ENCODE results near the gene CCR2. TPM values are rescaled to one million over a fixed set of nuclear protein-coding genes. Genes with fewer than 3 reads are reported as not detected.

Gene CCR2
- total RNA-seq, 4 donors from 2014 or later, result 0.46 to 6.0 (median 2.3) TPM

GRCh38 chr3:46334741-46335478 is 19.0 kb upstream of the CCR2 start:
- no peak overlapping the region for H3K27ac ChIP-seq (replicated peaks in 1 of 4)
- H3K27me3 ChIP-seq, result no peaks in the 10 kb centered on the region
- WGBS, result 51% methylated on average over 4 of the region's 4 CpGs
- TF ChIP-seq CTCF (IDR thresholded peaks at IDR 0.05) (no peak), EP300 (IDR thresholded peaks at IDR 0.05) (no peak), POLR2AphosphoS5 (IDR thresholded peaks at IDR 0.05) (no peak)
- intact Hi-C loops (cut with DNase I), result no loop called here
- DNase-seq (ENCODE audit: extremely low spot score), result no peak
- H3K36me3 ChIP-seq, result no peaks in the 10 kb centered on the region
- H3K4me3 ChIP-seq, result no peak overlapping the region
- peaks cover 0 to 17% (median 11%) of the 10 kb centered on the region in 4 donors for H3K9me3 ChIP-seq
- H3K4me1 ChIP-seq, result no peaks in the 10 kb centered on the region

- no peak overlapping the region for H3K4me3 ChIP-seq
- TF ChIP-seq CTCF (IDR thresholded peaks at IDR 0.05), result no peak
- TF ChIP-seq EP300 (IDR thresholded peaks at IDR 0.05), result no peak
- no peak for TF ChIP-seq POLR2A (IDR thresholded peaks at IDR 0.05; ENCODE audit: low read depth)
- no peak for TF ChIP-seq POLR2AphosphoS5 (IDR thresholded peaks at IDR 0.05)
- H3K27ac ChIP-seq (replicated peaks in 1 of 4), result no peak overlapping the region
- 58% methylated on average over 3 of the region's 3 CpGs for WGBS
- intact Hi-C loops (cut with DNase I), result no loop called here
- no peak for DNase-seq (ENCODE audit: extremely low spot score)
- H3K9me3 ChIP-seq, result peaks cover 0 to 20% (median 11%) of the 10 kb centered on the region in 4 donors
- no peaks in the 10 kb centered on the region for H3K27me3 ChIP-seq
- H3K4me1 ChIP-seq, result no peaks in the 10 kb centered on the region
- no peaks in the 10 kb centered on the region for H3K36me3 ChIP-seq
These were observed 18.4 kb upstream of the CCR2 start for GRCh38 chr3:46335541-46335940.

GRCh38 chr3:46337911-46338310 is 16.0 kb upstream of the CCR2 start:
- no peak for DNase-seq (ENCODE audit: extremely low spot score)
- Histone ChIP-seq H3K36me3 (no peaks in the 10 kb centered on the region), H3K4me3 (no peak overlapping the region), H3K9me3 (peaks cover 0 to 20% (median 11%) of the 10 kb centered on the region in 4 donors), H3K4me1 (no peaks in the 10 kb centered on the region), H3K27ac (replicated peaks in 1 of 4) (no peak overlapping the region), H3K27me3 (no peaks in the 10 kb centered on the region)
- TF ChIP-seq EP300 (IDR thresholded peaks at IDR 0.05) (no peak), POLR2AphosphoS5 (IDR thresholded peaks at IDR 0.05) (no peak)
- intact Hi-C loops (cut with DNase I), result no loop called here

- WGBS, result 86% methylated on average over 1 of the region's 1 CpG
- TF ChIP-seq CTCF (IDR thresholded peaks at IDR 0.05) (no peak), EP300 (IDR thresholded peaks at IDR 0.05) (no peak), POLR2A (IDR thresholded peaks at IDR 0.05; ENCODE audit: low read depth) (no peak), POLR2AphosphoS5 (IDR thresholded peaks at IDR 0.05) (no peak)
These were observed 15.1 kb upstream of the CCR2 start for GRCh38 chr3:46338840-46339239.

GRCh38 chr3:46344476-46344875 is 9.4 kb upstream of the CCR2 start:
- intact Hi-C loops (cut with DNase I), result no loop called here
- Histone ChIP-seq H3K36me3 (no peaks in the 10 kb centered on the region), H3K9me3 (peaks cover 0 to 8% (median 2%) of the 10 kb centered on the region in 4 donors), H3K4me1 (no peaks in the 10 kb centered on the region), H3K27me3 (no peaks in the 10 kb centered on the region), H3K27ac (replicated peaks in 1 of 4) (no peak overlapping the region), H3K4me3 (no peak overlapping the region)
- WGBS, result 91% methylated on average over 4 of the region's 4 CpGs
- no peak for DNase-seq (ENCODE audit: extremely low spot score)
- no peak for TF ChIP-seq CTCF (IDR thresholded peaks at IDR 0.05)
- TF ChIP-seq EP300 (IDR thresholded peaks at IDR 0.05), result no peak
- TF ChIP-seq POLR2A (IDR thresholded peaks at IDR 0.05; ENCODE audit: low read depth), result no peak
- TF ChIP-seq POLR2AphosphoS5 (IDR thresholded peaks at IDR 0.05), result no peak

More at GRCh38 chr3:46338840-46339239, 15.1 kb upstream of the CCR2 start:
- intact Hi-C loops (cut with DNase I), result no loop called here
- Histone ChIP-seq H3K4me1 (no peaks in the 10 kb centered on the region), H3K4me3 (no peak overlapping the region), H3K9me3 (peaks cover 0 to 20% (median 11%) of the 10 kb centered on the region in 4 donors), H3K27me3 (no peaks in the 10 kb centered on the region), H3K36me3 (no peaks in the 10 kb centered on the region), H3K27ac (replicated peaks in 1 of 4) (no peak overlapping the region)
- DNase-seq (ENCODE audit: extremely low spot score), result no peak
